ENCODE measurements around the gene SLC24A3.

DNA sequence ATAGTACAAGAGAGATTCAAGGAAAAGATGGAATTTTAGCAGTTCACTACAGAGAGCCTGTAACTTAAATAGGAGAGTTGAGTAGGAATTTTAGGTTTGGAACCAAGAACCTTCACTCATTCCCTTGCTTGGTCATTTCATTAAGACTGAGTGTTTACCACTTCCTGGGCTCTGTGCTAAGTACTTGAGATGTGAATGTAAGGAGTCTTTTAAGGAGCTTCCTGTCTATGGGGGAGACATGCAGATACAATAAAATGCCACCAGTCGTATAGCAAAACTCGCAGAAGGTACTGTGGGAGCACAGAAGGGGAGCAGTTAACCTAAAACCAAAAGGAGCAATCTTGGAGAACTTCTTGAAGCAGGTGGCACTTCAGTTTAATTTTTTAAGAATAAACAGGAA lies 204.2 kb downstream of the SLC24A3 start:
- TF ChIP-seq, protein P1, sequence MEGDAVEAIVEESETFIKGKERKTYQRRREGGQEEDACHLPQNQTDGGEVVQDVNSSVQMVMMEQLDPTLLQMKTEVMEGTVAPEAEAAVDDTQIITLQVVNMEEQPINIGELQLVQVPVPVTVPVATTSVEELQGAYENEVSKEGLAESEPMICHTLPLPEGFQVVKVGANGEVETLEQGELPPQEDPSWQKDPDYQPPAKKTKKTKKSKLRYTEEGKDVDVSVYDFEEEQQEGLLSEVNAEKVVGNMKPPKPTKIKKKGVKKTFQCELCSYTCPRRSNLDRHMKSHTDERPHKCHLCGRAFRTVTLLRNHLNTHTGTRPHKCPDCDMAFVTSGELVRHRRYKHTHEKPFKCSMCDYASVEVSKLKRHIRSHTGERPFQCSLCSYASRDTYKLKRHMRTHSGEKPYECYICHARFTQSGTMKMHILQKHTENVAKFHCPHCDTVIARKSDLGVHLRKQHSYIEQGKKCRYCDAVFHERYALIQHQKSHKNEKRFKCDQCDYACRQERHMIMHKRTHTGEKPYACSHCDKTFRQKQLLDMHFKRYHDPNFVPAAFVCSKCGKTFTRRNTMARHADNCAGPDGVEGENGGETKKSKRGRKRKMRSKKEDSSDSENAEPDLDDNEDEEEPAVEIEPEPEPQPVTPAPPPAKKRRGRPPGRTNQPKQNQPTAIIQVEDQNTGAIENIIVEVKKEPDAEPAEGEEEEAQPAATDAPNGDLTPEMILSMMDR (IDR thresholded peaks at IDR 0.05; ENCODE audit: low read depth, low read length), result no peak
- no peak for TF ChIP-seq EZH2phosphoT487 (IDR thresholded peaks at IDR 0.05; ENCODE audit: low read depth)
